Measurements from ENCODE around the gene ERCC1. TPM values are rescaled to one million over a fixed set of nuclear protein-coding genes. Genes with fewer than 3 reads are reported as not detected.

The ERCC1 gene
- total RNA-seq, 3 donors from 2014 or later (not counting 1 experiment from before 2014, with no cell fraction given) = 46.8 to 55.2 (median 48.2) TPM

GRCh38 chr19:45450012-45450333 is 26.3 kb upstream of the ERCC1 start:
- no peak for TF ChIP-seq CTCF (IDR thresholded peaks at IDR 0.05)
- Mint-ChIP-seq H3K4me1 (peaks cover 65 to 74% of the 10 kb centered on the region in 2 donors), H3K4me3 (peak overlapping the region; percentile 98), H3K9me3 (no peaks in the 10 kb centered on the region), H3K27me3 (ENCODE audit: low read depth in 2 of 2) (no peaks in the 10 kb centered on the region), H3K27ac (peak overlapping the region; percentile 99 to 100), H3K36me3 (no peaks in the 10 kb centered on the region)
- Histone ChIP-seq H3K4me1 (ENCODE audit: control insufficient read depth, insufficient read depth, low read length) (peaks cover 63% of the 10 kb centered on the region), H3K4me3 (ENCODE audit: low read length) (peak overlapping the region; percentile 48), H3K36me3 (ENCODE audit: control insufficient read depth, insufficient read depth, low read length) (peaks cover 5% of the 10 kb centered on the region), H3K27me3 (ENCODE audit: control insufficient read depth, insufficient read depth, low read length) (no peaks in the 10 kb centered on the region), H3K27ac (ENCODE audit: low read length) (peak overlapping the region; percentile 93), H3K9me3 (ENCODE audit: control insufficient read depth, insufficient read depth, low read length) (no peaks in the 10 kb centered on the region)
- 0% methylated on average over 3 of the region's 5 CpGs for WGBS (ENCODE audit: insufficient coverage)
- DNase-seq (peak in 1 of 2 donors; percentile 81), ATAC-seq (peak; percentile 52 to 78 (median 62))
- intact Hi-C loops (cut with micrococcal nuclease) = loop anchor here (1.0 to 10.0 kb wide), 3 partner anchors 8 to 195 kb away; no protein-coding TSS in a partner anchor

DNA sequence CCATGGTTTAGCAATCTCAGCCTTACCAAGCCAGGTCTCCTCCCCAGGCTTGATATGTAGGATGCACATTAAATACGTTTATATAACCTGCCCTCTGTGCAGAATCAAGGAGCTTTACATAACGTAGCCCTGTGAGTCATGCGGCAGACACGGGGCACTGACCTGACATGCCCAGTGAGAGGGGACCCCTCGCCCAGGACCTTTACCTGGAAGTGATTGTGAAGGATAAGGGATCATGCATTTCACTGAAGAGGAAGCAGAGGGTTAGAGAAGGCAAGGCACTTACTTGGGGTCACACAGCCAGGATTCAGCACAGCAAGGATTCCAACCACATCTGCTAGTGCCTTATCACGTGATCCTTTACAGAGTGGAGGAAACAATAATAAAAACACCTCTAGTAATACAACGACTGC is 25.2 kb upstream of the ERCC1 start:
- no peak for TF ChIP-seq CTCF (IDR thresholded peaks at IDR 0.05)
- no peaks in the 10 kb centered on the region for H3K27me3 Mint-ChIP-seq (ENCODE audit: low read depth in 2 of 2)
- peak overlapping the region; percentile 93 for H3K27ac ChIP-seq (ENCODE audit: low read length)
- H3K36me3 Mint-ChIP-seq = no peaks in the 10 kb centered on the region
- no peaks in the 10 kb centered on the region for H3K27me3 ChIP-seq (ENCODE audit: control insufficient read depth, insufficient read depth, low read length)
- 48% methylated on average over 7 of the region's 7 CpGs for WGBS (ENCODE audit: insufficient coverage)
- peak overlapping the region; percentile 99 to 100 for H3K27ac Mint-ChIP-seq
- peak; percentile 41 to 46 for DNase-seq
- H3K4me3 Mint-ChIP-seq = peak overlapping the region; percentile 89
- H3K9me3 ChIP-seq (ENCODE audit: control insufficient read depth, insufficient read depth, low read length) = no peaks in the 10 kb centered on the region
- intact Hi-C loops (cut with micrococcal nuclease) = no loop called here
- peaks cover 70% of the 10 kb centered on the region for H3K4me1 ChIP-seq (ENCODE audit: control insufficient read depth, insufficient read depth, low read length)
- H3K4me1 Mint-ChIP-seq = peaks cover 71 to 78% of the 10 kb centered on the region in 2 donors
- H3K9me3 Mint-ChIP-seq = no peaks in the 10 kb centered on the region
- peaks cover 5% of the 10 kb centered on the region for H3K36me3 ChIP-seq (ENCODE audit: control insufficient read depth, insufficient read depth, low read length)
- H3K4me3 ChIP-seq (ENCODE audit: low read length) = peak overlapping the region; percentile 48
- peak in 1 of 3 donors; percentile 1 for ATAC-seq

GRCh38 chr19:45448425-45448756 is 24.7 kb upstream of the ERCC1 start:
- intact Hi-C loops (cut with micrococcal nuclease) = no loop called here
- Mint-ChIP-seq H3K27me3 (ENCODE audit: low read depth in 2 of 2) (no peaks in the 10 kb centered on the region), H3K4me1 (peaks cover 67 to 79% of the 10 kb centered on the region in 2 donors), H3K9me3 (no peaks in the 10 kb centered on the region), H3K27ac (peak overlapping the region; percentile 99 to 100), H3K4me3 (peak overlapping the region; percentile 89), H3K36me3 (no peaks in the 10 kb centered on the region)
- H3K27me3 ChIP-seq (ENCODE audit: control insufficient read depth, insufficient read depth, low read length) = no peaks in the 10 kb centered on the region
- H3K36me3 ChIP-seq (ENCODE audit: control insufficient read depth, insufficient read depth, low read length) = peaks cover 5% of the 10 kb centered on the region
- DNase-seq = no peak
- peak overlapping the region; percentile 93 for H3K27ac ChIP-seq (ENCODE audit: low read length)
- no peaks in the 10 kb centered on the region for H3K9me3 ChIP-seq (ENCODE audit: control insufficient read depth, insufficient read depth, low read length)
- no peak for TF ChIP-seq CTCF (IDR thresholded peaks at IDR 0.05)
- 96% methylated on average over 3 of the region's 3 CpGs for WGBS (ENCODE audit: insufficient coverage)
- H3K4me3 ChIP-seq (ENCODE audit: low read length) = no peak overlapping the region
- H3K4me1 ChIP-seq (ENCODE audit: control insufficient read depth, insufficient read depth, low read length) = peaks cover 75% of the 10 kb centered on the region
- no peak for ATAC-seq

- no peaks in the 10 kb centered on the region for H3K9me3 Mint-ChIP-seq
- no peak for DNase-seq
- no peak overlapping the region for H3K4me3 ChIP-seq (ENCODE audit: low read length)
- no peak overlapping the region for H3K4me3 Mint-ChIP-seq
- peaks cover 5% of the 10 kb centered on the region for H3K36me3 ChIP-seq (ENCODE audit: control insufficient read depth, insufficient read depth, low read length)
- no peaks in the 10 kb centered on the region for H3K9me3 ChIP-seq (ENCODE audit: control insufficient read depth, insufficient read depth, low read length)
- peaks cover 82% of the 10 kb centered on the region for H3K4me1 ChIP-seq (ENCODE audit: control insufficient read depth, insufficient read depth, low read length)
- H3K36me3 Mint-ChIP-seq = no peaks in the 10 kb centered on the region
- peaks cover 74 to 86% of the 10 kb centered on the region in 2 donors for H3K4me1 Mint-ChIP-seq
- intact Hi-C loops (cut with micrococcal nuclease) = no loop called here
- 96% methylated on average over 7 of the region's 7 CpGs for WGBS (ENCODE audit: insufficient coverage)
- no peak for ATAC-seq
- peak overlapping the region; percentile 99 to 100 for H3K27ac Mint-ChIP-seq
- no peaks in the 10 kb centered on the region for H3K27me3 ChIP-seq (ENCODE audit: control insufficient read depth, insufficient read depth, low read length)
- TF ChIP-seq CTCF (IDR thresholded peaks at IDR 0.05) = no peak
- H3K27ac ChIP-seq (ENCODE audit: low read length) = no peak overlapping the region
- H3K27me3 Mint-ChIP-seq (ENCODE audit: low read depth in 2 of 2) = no peaks in the 10 kb centered on the region
Measured at GRCh38 chr19:45446944-45447343, 23.2 kb upstream of the ERCC1 start.
